HG03457 (cell line): ENCODE results near the gene SLC27A1.
A peak's percentile ranks its signal among the peaks of the same experiment; 100 is the strongest.
"Not testable (repeated sequence)": the region's sequence is repeated elsewhere in the genome, so short reads cannot be mapped to it uniquely, and the experiment has no call there.

Source experiments
- ATAC-seq: cut with Tn5 transposase; IDR thresholded peaks from one replicate; pipeline ENCODE4 v1.9.1; 2021; ENCODE audit warnings: moderate number of reproducible peaks; ENCODE audit not compliant: unreplicated experiment

SLC27A1 gene

GRCh38 chr19:17538684-17539237 lies 68.4 kb downstream of the SLC27A1 start:
- ATAC-seq: no peak

- no peak for ATAC-seq
Measured at GRCh38 chr19:17539238-17540117, 69.2 kb downstream of the SLC27A1 start.

GRCh38 chr19:17540174-17540573 lies 69.8 kb downstream of the SLC27A1 start:
- ATAC-seq: no peak

- no peak for ATAC-seq
Measured at GRCh38 chr19:17541184-17541759, 70.9 kb downstream of the SLC27A1 start.

GRCh38 chr19:17542042-17542441 lies 71.7 kb downstream of the SLC27A1 start:
- no peak for ATAC-seq

GRCh38 chr19:17542793-17543582 lies 72.7 kb downstream of the SLC27A1 start:
- ATAC-seq: no peak

- ATAC-seq: no peak
Measured at GRCh38 chr19:17543986-17544385, 73.7 kb downstream of the SLC27A1 start.

- no peak for ATAC-seq
Measured at GRCh38 chr19:17544418-17544817, 74.1 kb downstream of the SLC27A1 start.

GRCh38 chr19:17548145-17548544 lies 77.8 kb downstream of the SLC27A1 start:
- no peak for ATAC-seq

GRCh38 chr19:17549085-17549740 lies 78.9 kb downstream of the SLC27A1 start:
- no peak for ATAC-seq

GRCh38 chr19:17550076-17550667 lies 79.8 kb downstream of the SLC27A1 start:
- no peak for ATAC-seq

GRCh38 chr19:17552735-17553134 lies 82.4 kb downstream of the SLC27A1 start:
- ATAC-seq: not testable (repeated sequence)

- ATAC-seq: no peak
Measured at GRCh38 chr19:17553256-17553655, 82.9 kb downstream of the SLC27A1 start.

GRCh38 chr19:17554968-17555479 lies 84.7 kb downstream of the SLC27A1 start:
- ATAC-seq: no peak

GRCh38 chr19:17555480-17555928 lies 85.2 kb downstream of the SLC27A1 start, which contains the start of gene COLGALT1:
COLGALT1 (plus strand) TSS chr19:17555649; CDS start chr19:17555714, 65 bp downstream.
- ATAC-seq: peak; percentile 75
